NB4 (cell line): Measurements from ENCODE around the gene TMEM94.

ENCODE experiments used
- POLR2A ChIP-seq: IDR thresholded peaks from 2 replicates; pipeline ENCODE4 v1.6.1; 2011; ENCODE audit warnings: mild to moderate bottlenecking; ENCODE audit not compliant: insufficient read length; ENCODE audit errors: extremely low read depth
- TF ChIP-seq, protein P1 (sequence below): IDR thresholded peaks from one replicate; pipeline ENCODE4 v1.5.1; 2012; ENCODE audit warnings: low read depth, low read length
- TF ChIP-seq, protein P2 (sequence below): IDR thresholded peaks from 2 replicates; pipeline ENCODE4 v1.6.1; 2011; ENCODE audit warnings: low read depth, low read length

DNA sequence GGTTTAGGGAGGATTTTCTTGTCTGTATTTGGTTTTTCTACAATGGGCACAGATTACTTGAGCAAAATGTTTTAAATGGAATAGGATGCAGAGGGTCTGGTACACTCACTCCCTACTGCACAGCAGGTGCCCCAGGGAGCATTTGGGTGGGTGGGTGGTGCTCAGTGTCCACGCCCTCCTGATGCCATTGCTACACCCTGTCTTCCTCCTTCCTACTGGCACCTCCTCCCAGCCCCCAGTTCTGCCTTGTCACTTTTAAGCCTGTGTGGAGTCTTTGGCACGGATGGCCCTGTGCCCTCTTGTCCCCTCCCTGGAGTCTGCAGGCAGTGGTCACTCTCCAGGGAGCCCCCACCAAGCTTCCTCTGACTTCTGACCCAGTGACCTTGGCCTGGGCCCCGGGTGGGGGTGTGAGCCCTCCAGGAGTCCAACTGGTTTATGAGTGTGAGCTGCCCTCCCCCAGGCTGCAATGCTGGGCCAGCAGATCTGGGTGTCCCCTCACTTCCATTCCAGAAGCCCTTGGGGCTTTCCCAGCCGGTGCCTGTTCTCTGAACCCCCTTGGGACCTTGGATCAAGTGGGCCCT, 84.6 kb downstream of the TMEM94 start:
- TF ChIP-seq, protein P1, sequence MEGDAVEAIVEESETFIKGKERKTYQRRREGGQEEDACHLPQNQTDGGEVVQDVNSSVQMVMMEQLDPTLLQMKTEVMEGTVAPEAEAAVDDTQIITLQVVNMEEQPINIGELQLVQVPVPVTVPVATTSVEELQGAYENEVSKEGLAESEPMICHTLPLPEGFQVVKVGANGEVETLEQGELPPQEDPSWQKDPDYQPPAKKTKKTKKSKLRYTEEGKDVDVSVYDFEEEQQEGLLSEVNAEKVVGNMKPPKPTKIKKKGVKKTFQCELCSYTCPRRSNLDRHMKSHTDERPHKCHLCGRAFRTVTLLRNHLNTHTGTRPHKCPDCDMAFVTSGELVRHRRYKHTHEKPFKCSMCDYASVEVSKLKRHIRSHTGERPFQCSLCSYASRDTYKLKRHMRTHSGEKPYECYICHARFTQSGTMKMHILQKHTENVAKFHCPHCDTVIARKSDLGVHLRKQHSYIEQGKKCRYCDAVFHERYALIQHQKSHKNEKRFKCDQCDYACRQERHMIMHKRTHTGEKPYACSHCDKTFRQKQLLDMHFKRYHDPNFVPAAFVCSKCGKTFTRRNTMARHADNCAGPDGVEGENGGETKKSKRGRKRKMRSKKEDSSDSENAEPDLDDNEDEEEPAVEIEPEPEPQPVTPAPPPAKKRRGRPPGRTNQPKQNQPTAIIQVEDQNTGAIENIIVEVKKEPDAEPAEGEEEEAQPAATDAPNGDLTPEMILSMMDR, result no peak
- no peak for TF ChIP-seq POLR2A
- TF ChIP-seq, protein P2, sequence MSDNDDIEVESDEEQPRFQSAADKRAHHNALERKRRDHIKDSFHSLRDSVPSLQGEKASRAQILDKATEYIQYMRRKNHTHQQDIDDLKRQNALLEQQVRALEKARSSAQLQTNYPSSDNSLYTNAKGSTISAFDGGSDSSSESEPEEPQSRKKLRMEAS, result no peak
